Hepatocyte (in vitro differentiated cells): Measurements from ENCODE around the gene COLQ. TPM values are rescaled to one million over a fixed set of nuclear protein-coding genes. Genes with fewer than 3 reads are reported as not detected.

ENCODE experiments used
- DNase-seq: peaks from one replicate; pipeline ENCODE4 v3.0.0-alpha.2; 2016; ENCODE audit warnings: low spot score
- H2AFZ ChIP-seq: fragments of 200-600 bp; sonication (generic); 2 replicates; pipeline ENCODE4 v1.6.0; 2016; ENCODE audit warnings: antibody characterized with exemption, mild to moderate bottlenecking
- H3K27ac ChIP-seq: fragments of 200-600 bp; sonication (generic); 2 replicates; pipeline ENCODE4 v1.5.1; 2016; ENCODE audit warnings: mild to moderate bottlenecking
- H3K27me3 ChIP-seq: fragments of 200-600 bp; sonication (generic); 2 replicates; pipeline ENCODE4 v1.6.1; 2016
- H3K36me3 ChIP-seq: fragments of 200-600 bp; sonication (generic); replicated peaks from 2 replicates; pipeline ENCODE4 v1.5.1; 2016; ENCODE audit warnings: low read depth; ENCODE audit not compliant: insufficient read depth
- H3K4me1 ChIP-seq: fragments of 200-600 bp; sonication (generic); 2 replicates; pipeline ENCODE4 v1.5.1; 2016; ENCODE audit warnings: mild to moderate bottlenecking, moderate library complexity; ENCODE audit not compliant: insufficient read depth
- H3K4me2 ChIP-seq: fragments of 200-600 bp; sonication (generic); 2 replicates; pipeline ENCODE4 v1.6.0; 2016
- H3K4me3 ChIP-seq: fragments of 200-600 bp; sonication (generic); 2 replicates; pipeline ENCODE4 v1.5.1; 2016; ENCODE audit warnings: mild to moderate bottlenecking
- H3K79me2 ChIP-seq: fragments of 200-600 bp; sonication (generic); 2 replicates; pipeline ENCODE4 v1.6.0; 2017; ENCODE audit warnings: mild to moderate bottlenecking
- H3K9me2 ChIP-seq: fragments of 200-600 bp; sonication (generic); replicated peaks from 2 replicates; pipeline ENCODE4 v1.6.0; 2017; ENCODE audit warnings: mild to moderate bottlenecking; ENCODE audit not compliant: insufficient read depth
- H3K9me3 ChIP-seq: fragments of 200-600 bp; sonication (generic); 2 replicates; pipeline ENCODE4 v1.5.1; 2016; ENCODE audit warnings: low read depth, mild to moderate bottlenecking
- H4K20me1 ChIP-seq: fragments of 200-600 bp; sonication (generic); 2 replicates; pipeline ENCODE4 v1.6.0; 2016; ENCODE audit warnings: mild to moderate bottlenecking; ENCODE audit not compliant: insufficient read depth, poor library complexity, severe bottlenecking
- CTCF ChIP-seq: fragments of 200-600 bp; sonication (generic); IDR thresholded peaks from 2 replicates; pipeline ENCODE4 v1.5.1; 2016; ENCODE audit warnings: antibody characterized with exemption, mild to moderate bottlenecking; ENCODE audit not compliant: poor library complexity
- EZH2 ChIP-seq: fragments of 200-600 bp; sonication (generic); IDR thresholded peaks from 2 replicates; pipeline ENCODE4 v1.6.1; 2016; ENCODE audit warnings: antibody characterized with exemption, mild to moderate bottlenecking, borderline replicate concordance
- EZH2phosphoT487 ChIP-seq: fragments of 200-600 bp; sonication (generic); IDR thresholded peaks from one replicate; pipeline ENCODE4 v1.6.1; 2018; ENCODE audit warnings: antibody characterized with exemption, mild to moderate bottlenecking, low read depth, moderate library complexity; ENCODE audit not compliant: unreplicated experiment, severe bottlenecking
- WGBS: methylation state at CpG from one replicate; pipeline ENCODE4 v1.1.6; 2016; ENCODE audit warnings: low lambda C conversion rate; ENCODE audit errors: missing lambda C conversion rate; 5-methylcytosine and 5-hydroxymethylcytosine counted together
- polyA plus RNA-seq: library from polyadenylated mRNA; unstranded; fragments of >200 nt; fragmentation: Nextera tagmentation; extraction: Ambion mirVana; gene quantifications from 2 replicates; pipeline ENCODE4 v1.2.1, GENCODE V29; 2016
- total RNA-seq: library from RNA; depleted of rRNA; stranded (reverse); fragments of >200 nt; gene quantifications from 2 replicates; pipeline ENCODE4 v1.2.3, GENCODE V29; 2014

Gene COLQ
- total and polyA plus RNA-seq, 2 experiments from 2014 or later, result 0.27 to 0.73 TPM

- Histone ChIP-seq H3K9me2 (no peaks in the 10 kb centered on the region), H4K20me1 (no peaks in the 10 kb centered on the region), H3K9me3 (no peaks in the 10 kb centered on the region), H3K27ac (no peak overlapping the region), H3K36me3 (no peaks in the 10 kb centered on the region), H2AFZ (no peak overlapping the region), H3K4me3 (no peak overlapping the region), H3K4me2 (no peak overlapping the region), H3K79me2 (no peaks in the 10 kb centered on the region), H3K4me1 (no peaks in the 10 kb centered on the region), H3K27me3 (no peaks in the 10 kb centered on the region)
- DNase-seq, result no peak
- 90% methylated on average over 7 of the region's 7 CpGs for WGBS
- TF ChIP-seq CTCF (no peak), EZH2phosphoT487 (no peak), EZH2 (no peak)
These were observed 15.9 kb downstream of the COLQ start for GRCh38 chr3:15505479-15506165.

GRCh38 chr3:15502616-15503015 is 18.9 kb downstream of the COLQ start:
- H3K4me3 ChIP-seq, result no peak overlapping the region
- H3K9me2 ChIP-seq, result no peaks in the 10 kb centered on the region
- H3K9me3 ChIP-seq, result no peaks in the 10 kb centered on the region
- H4K20me1 ChIP-seq, result no peaks in the 10 kb centered on the region
- H3K27me3 ChIP-seq, result no peaks in the 10 kb centered on the region
- no peaks in the 10 kb centered on the region for H3K36me3 ChIP-seq
- H3K4me2 ChIP-seq, result no peak overlapping the region
- no peak overlapping the region for H2AFZ ChIP-seq
- no peaks in the 10 kb centered on the region for H3K79me2 ChIP-seq
- no peak for DNase-seq
- WGBS, result 98% methylated on average over 8 of the region's 8 CpGs
- TF ChIP-seq EZH2phosphoT487 (no peak), EZH2 (no peak), CTCF (no peak)
- H3K27ac ChIP-seq, result no peak overlapping the region
- no peaks in the 10 kb centered on the region for H3K4me1 ChIP-seq

DNA sequence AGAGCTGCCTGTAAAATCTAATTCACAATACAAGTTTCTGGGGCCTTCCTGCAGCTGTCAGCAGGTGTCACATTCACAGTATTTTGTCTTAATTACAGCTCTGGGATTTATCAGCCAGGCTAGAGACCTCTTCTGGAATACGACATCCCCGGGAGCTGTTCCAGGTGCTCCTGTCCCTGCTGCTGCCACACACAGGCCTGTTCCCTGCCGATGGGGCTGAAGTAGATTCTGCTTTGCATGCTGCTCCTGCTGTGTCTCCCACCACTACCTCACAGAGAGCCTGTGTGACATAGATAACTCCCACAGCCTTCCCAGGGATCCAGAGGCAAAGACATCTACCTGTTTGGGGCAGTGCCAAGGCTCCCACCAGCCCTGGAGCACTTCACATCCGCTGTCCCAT is 20.4 kb downstream of the COLQ start:
- H3K79me2 ChIP-seq, result no peaks in the 10 kb centered on the region
- H4K20me1 ChIP-seq, result no peaks in the 10 kb centered on the region
- H3K4me1 ChIP-seq, result no peaks in the 10 kb centered on the region
- H2AFZ ChIP-seq, result no peak overlapping the region
- H3K27me3 ChIP-seq, result no peaks in the 10 kb centered on the region
- H3K27ac ChIP-seq, result no peak overlapping the region
- H3K36me3 ChIP-seq, result no peaks in the 10 kb centered on the region
- H3K9me3 ChIP-seq, result no peaks in the 10 kb centered on the region
- no peak overlapping the region for H3K4me3 ChIP-seq
- 51% methylated on average over 4 of the region's 4 CpGs for WGBS
- no peaks in the 10 kb centered on the region for H3K9me2 ChIP-seq
- no peak for DNase-seq
- no peak overlapping the region for H3K4me2 ChIP-seq
- TF ChIP-seq EZH2 (no peak), EZH2phosphoT487 (no peak), CTCF (no peak)
